ENCODE results near the gene MAPK11.

DNA sequence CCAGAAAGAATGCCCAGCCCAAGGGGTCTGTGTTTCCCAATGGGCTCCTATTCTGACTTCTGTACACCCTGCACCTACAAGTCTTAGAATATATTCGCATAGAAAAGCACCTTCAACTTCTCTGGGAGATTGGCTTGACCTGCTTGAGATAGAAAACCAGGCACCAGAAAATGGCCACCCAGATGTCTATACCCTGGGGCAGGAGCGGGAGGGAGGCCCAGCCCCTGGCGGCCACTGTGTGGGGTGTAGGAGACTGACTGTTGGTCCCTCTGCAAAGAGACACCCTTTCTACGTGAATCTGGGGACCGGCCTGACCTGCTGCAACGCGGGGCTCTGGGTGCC is 48.1 kb upstream of the MAPK11 start:
- TF ChIP-seq, protein P1, sequence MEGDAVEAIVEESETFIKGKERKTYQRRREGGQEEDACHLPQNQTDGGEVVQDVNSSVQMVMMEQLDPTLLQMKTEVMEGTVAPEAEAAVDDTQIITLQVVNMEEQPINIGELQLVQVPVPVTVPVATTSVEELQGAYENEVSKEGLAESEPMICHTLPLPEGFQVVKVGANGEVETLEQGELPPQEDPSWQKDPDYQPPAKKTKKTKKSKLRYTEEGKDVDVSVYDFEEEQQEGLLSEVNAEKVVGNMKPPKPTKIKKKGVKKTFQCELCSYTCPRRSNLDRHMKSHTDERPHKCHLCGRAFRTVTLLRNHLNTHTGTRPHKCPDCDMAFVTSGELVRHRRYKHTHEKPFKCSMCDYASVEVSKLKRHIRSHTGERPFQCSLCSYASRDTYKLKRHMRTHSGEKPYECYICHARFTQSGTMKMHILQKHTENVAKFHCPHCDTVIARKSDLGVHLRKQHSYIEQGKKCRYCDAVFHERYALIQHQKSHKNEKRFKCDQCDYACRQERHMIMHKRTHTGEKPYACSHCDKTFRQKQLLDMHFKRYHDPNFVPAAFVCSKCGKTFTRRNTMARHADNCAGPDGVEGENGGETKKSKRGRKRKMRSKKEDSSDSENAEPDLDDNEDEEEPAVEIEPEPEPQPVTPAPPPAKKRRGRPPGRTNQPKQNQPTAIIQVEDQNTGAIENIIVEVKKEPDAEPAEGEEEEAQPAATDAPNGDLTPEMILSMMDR (optimal IDR thresholded peaks at IDR 0.05 in 1 of 3, IDR thresholded peaks at IDR 0.05 in 1 of 3, conservative IDR thresholded peaks at IDR 0.05 in 1 of 3; ENCODE audit: extremely low read depth in 1 of 3, insufficient read depth in 2 of 3, low read length in 3 of 3) = no peak
- TF ChIP-seq EZH2 (IDR thresholded peaks at IDR 0.05; ENCODE audit: low read length) = no peak

Measured in keratinocyte (primary cell).